Smooth muscle cell (in vitro differentiated cells): ENCODE results near the gene NUP93. TPM values are rescaled to one million over a fixed set of nuclear protein-coding genes. Genes with fewer than 3 reads are reported as not detected.
"Not testable (repeated sequence)": the region's sequence is repeated elsewhere in the genome, so short reads cannot be mapped to it uniquely, and the experiment has no call there.

Experiments
- DNase-seq: peaks from one replicate; lab custom pipeline; 2025; ENCODE audit not compliant: unreplicated experiment; lab: John Stamatoyannopoulos, UW
- H2AFZ ChIP-seq: fragments of 200-600 bp; sonication (generic); 2 replicates; pipeline ENCODE4 v1.6.0; 2016; ENCODE audit warnings: antibody characterized with exemption, low read depth, mild to moderate bottlenecking
- H3F3A ChIP-seq: fragments of 200-600 bp; sonication (generic); 2 replicates; pipeline ENCODE4 v1.6.0; 2017; ENCODE audit warnings: antibody characterized with exemption, low read depth
- H3K27ac ChIP-seq: fragments of 200-600 bp; sonication (generic); 2 replicates; pipeline ENCODE4 v1.5.1; 2016; ENCODE audit warnings: low read depth, mild to moderate bottlenecking
- H3K27me3 ChIP-seq: fragments of 200-600 bp; sonication (generic); 2 replicates; pipeline ENCODE4 v1.6.1; 2016; ENCODE audit warnings: low read depth, mild to moderate bottlenecking
- H3K36me3 ChIP-seq: fragments of 200-600 bp; sonication (generic); 2 replicates; pipeline ENCODE4 v1.5.1; 2016; ENCODE audit warnings: low read depth
- H3K4me1 ChIP-seq: fragments of 200-600 bp; sonication (generic); 2 replicates; pipeline ENCODE4 v1.5.1; 2016; ENCODE audit warnings: low read depth
- H3K4me2 ChIP-seq: fragments of 200-600 bp; sonication (generic); 2 replicates; pipeline ENCODE4 v1.6.0; 2016; ENCODE audit warnings: mild to moderate bottlenecking
- H3K4me3 ChIP-seq: fragments of 200-600 bp; sonication (generic); 2 replicates; pipeline ENCODE4 v1.5.1; 2016; ENCODE audit warnings: mild to moderate bottlenecking
- H3K79me2 ChIP-seq: fragments of 200-600 bp; sonication (generic); 2 replicates; pipeline ENCODE4 v1.6.0; 2016; ENCODE audit warnings: low read depth, mild to moderate bottlenecking
- H3K9ac ChIP-seq: fragments of 200-600 bp; sonication (generic); 2 replicates; pipeline ENCODE4 v1.6.0; 2016; ENCODE audit warnings: low read depth
- H3K9me3 ChIP-seq: fragments of 200-600 bp; sonication (generic); replicated peaks from 2 replicates; pipeline ENCODE4 v1.5.1; 2016; ENCODE audit warnings: low read depth
- H4K20me1 ChIP-seq: fragments of 200-600 bp; sonication (generic); 2 replicates; pipeline ENCODE4 v1.6.0; 2016; ENCODE audit warnings: low read depth
- WGBS: methylation state at CpG from one replicate; pipeline ENCODE4 v1.1.7; 2016; ENCODE audit warnings: low lambda C conversion rate; 5-methylcytosine and 5-hydroxymethylcytosine counted together
- polyA plus RNA-seq: library from polyadenylated mRNA; unstranded; fragments of >200 nt; fragmentation: Nextera tagmentation; extraction: Ambion mirVana; gene quantifications from 2 replicates; pipeline ENCODE4 v1.2.1, GENCODE V29; 2016
- total RNA-seq: library from RNA; depleted of rRNA; stranded (reverse); fragments of >200 nt; gene quantifications from 2 replicates; pipeline ENCODE4 v1.2.3, GENCODE V29; 2014
- TF ChIP-seq, protein P1 (sequence below): fragments of 200-600 bp; sonication (generic); IDR thresholded peaks from 2 replicates; pipeline ENCODE4 v1.5.1; 2017; ENCODE audit warnings: borderline replicate concordance, mild to moderate bottlenecking, antibody characterized with exemption; ENCODE audit not compliant: insufficient read depth, poor library complexity, severe bottlenecking

NUP93 gene
- total and polyA plus RNA-seq, 2 experiments from 2014 or later: 45.6 to 55.8 TPM

- WGBS: 94% methylated on average over 13 of the region's 14 CpGs
These were observed 154.2 kb downstream of the NUP93 start for GRCh38 chr16:56884026-56884582.

GRCh38 chr16:56884929-56885328 is 155.0 kb downstream of the NUP93 start:
- H3K4me3 ChIP-seq, H3K4me2 ChIP-seq, H3K79me2 ChIP-seq, H3K27ac ChIP-seq, H3F3A ChIP-seq, H3K4me1 ChIP-seq, H2AFZ ChIP-seq, H4K20me1 ChIP-seq, H3K9ac ChIP-seq, H3K36me3 ChIP-seq, DNase-seq, H3K27me3 ChIP-seq, H3K9me3 ChIP-seq: not testable (repeated sequence)
- WGBS: 92% methylated on average over 13 of the region's 13 CpGs

More at GRCh38 chr16:56884026-56884582, 154.2 kb downstream of the NUP93 start:
- Histone ChIP-seq H3K4me1 (no peaks in the 10 kb centered on the region), H3K36me3 (no peaks in the 10 kb centered on the region), H3K79me2 (no peaks in the 10 kb centered on the region), H3K4me3 (no peak overlapping the region), H2AFZ (no peak overlapping the region), H3K27ac (no peak overlapping the region), H3K9me3 (no peaks in the 10 kb centered on the region), H3K9ac (no peak overlapping the region), H3K27me3 (no peaks in the 10 kb centered on the region), H3F3A (no peaks in the 10 kb centered on the region), H4K20me1 (no peaks in the 10 kb centered on the region), H3K4me2 (no peak overlapping the region)
- TF ChIP-seq, protein P1, sequence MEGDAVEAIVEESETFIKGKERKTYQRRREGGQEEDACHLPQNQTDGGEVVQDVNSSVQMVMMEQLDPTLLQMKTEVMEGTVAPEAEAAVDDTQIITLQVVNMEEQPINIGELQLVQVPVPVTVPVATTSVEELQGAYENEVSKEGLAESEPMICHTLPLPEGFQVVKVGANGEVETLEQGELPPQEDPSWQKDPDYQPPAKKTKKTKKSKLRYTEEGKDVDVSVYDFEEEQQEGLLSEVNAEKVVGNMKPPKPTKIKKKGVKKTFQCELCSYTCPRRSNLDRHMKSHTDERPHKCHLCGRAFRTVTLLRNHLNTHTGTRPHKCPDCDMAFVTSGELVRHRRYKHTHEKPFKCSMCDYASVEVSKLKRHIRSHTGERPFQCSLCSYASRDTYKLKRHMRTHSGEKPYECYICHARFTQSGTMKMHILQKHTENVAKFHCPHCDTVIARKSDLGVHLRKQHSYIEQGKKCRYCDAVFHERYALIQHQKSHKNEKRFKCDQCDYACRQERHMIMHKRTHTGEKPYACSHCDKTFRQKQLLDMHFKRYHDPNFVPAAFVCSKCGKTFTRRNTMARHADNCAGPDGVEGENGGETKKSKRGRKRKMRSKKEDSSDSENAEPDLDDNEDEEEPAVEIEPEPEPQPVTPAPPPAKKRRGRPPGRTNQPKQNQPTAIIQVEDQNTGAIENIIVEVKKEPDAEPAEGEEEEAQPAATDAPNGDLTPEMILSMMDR: no peak
- no peak for DNase-seq

DNA sequence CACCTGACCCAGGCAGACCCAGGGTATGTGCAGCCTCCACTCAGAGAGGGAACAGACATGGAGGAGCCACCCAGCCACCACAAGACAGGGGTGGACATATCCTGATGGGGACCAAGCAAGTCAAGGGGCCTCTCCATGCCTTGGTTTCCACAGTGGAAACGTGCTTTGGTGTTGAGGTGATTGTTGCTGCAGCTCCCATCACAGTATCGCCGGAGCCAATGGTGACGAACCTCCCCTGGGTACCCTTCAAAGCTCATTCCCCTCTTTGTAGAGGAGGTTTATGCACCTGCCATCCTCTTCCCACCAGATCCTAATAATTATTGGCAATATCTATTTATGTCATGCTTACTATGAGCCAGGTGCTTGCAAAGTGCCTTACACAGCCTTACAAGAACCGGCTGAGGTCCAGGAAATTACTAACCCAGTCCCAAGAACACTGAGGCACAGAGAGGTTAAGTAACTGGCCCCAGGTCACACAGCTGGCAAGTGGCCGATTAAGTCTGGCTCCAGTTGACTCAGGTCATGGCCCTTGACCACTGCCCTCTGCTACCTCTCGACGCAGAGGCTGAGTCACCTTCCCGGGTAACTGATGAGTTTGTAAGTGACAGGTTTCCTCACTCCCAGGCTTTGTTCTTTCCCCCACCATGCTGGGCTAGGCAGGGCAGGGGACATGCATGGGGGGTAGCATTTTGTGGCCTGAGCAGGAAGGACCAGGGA is 155.7 kb downstream of the NUP93 start:
- no peaks in the 10 kb centered on the region for H3K27me3 ChIP-seq
- no peaks in the 10 kb centered on the region for H3K36me3 ChIP-seq
- H3K4me2 ChIP-seq: no peak overlapping the region
- 91% methylated on average over 9 of the region's 9 CpGs for WGBS
- H3K4me1 ChIP-seq: no peaks in the 10 kb centered on the region
- TF ChIP-seq, protein P1: no peak
- H3K9me3 ChIP-seq: no peaks in the 10 kb centered on the region
- H3K9ac ChIP-seq: no peak overlapping the region
- no peak overlapping the region for H2AFZ ChIP-seq
- H3F3A ChIP-seq: no peaks in the 10 kb centered on the region
- no peak overlapping the region for H3K4me3 ChIP-seq
- no peaks in the 10 kb centered on the region for H3K79me2 ChIP-seq
- DNase-seq: no peak
- no peak overlapping the region for H3K27ac ChIP-seq
- H4K20me1 ChIP-seq: no peaks in the 10 kb centered on the region

- H3K36me3 ChIP-seq: no peaks in the 10 kb centered on the region
- H3K4me1 ChIP-seq: no peaks in the 10 kb centered on the region
- H3K9ac ChIP-seq: no peak overlapping the region
- no peaks in the 10 kb centered on the region for H3F3A ChIP-seq
- TF ChIP-seq, protein P1: no peak
- no peak for DNase-seq
- no peaks in the 10 kb centered on the region for H3K79me2 ChIP-seq
- no peaks in the 10 kb centered on the region for H4K20me1 ChIP-seq
- H3K4me2 ChIP-seq: no peak overlapping the region
- H3K27me3 ChIP-seq: no peaks in the 10 kb centered on the region
- no peak overlapping the region for H3K4me3 ChIP-seq
- no peak overlapping the region for H2AFZ ChIP-seq
- H3K27ac ChIP-seq: no peak overlapping the region
- H3K9me3 ChIP-seq: no peaks in the 10 kb centered on the region
- WGBS: 94% methylated on average over 12 of the region's 12 CpGs
These were observed 156.4 kb downstream of the NUP93 start for GRCh38 chr16:56886296-56886695.
